ENCODE data around the gene TULP3. TPM values are rescaled to one million over a fixed set of nuclear protein-coding genes. Genes with fewer than 3 reads are reported as not detected.
A peak's percentile ranks its signal among the peaks of the same experiment; 100 is the strongest.

TULP3 gene
- total RNA-seq, 4 donors from 2014 or later = 34.3 to 41.6 (median 37.6) TPM

- 3 to 4% methylated on average over 49 to 97 of the region's 104 CpGs for WGBS, 2 donors
Measured at GRCh38 chr12:2959505-2960389, 69.1 kb downstream of the TULP3 start.

GRCh38 chr12:2960390-2960956, 69.8 kb downstream of the TULP3 start:
- WGBS, 2 donors = 33 to 34% methylated on average over 15 to 18 of the region's 18 CpGs
- H3K4me3 ChIP-seq = peak overlapping the region; percentile 47 to 70 (median 54)
- peaks cover 0 to 3% of the 10 kb centered on the region in 2 donors for H3K27me3 ChIP-seq
- DNase-seq (ENCODE audit: low spot score in 2 of 2) = no peak
- H3K9me3 ChIP-seq = no peaks in the 10 kb centered on the region
- no peak for TF ChIP-seq POLR2A (IDR thresholded peaks at IDR 0.05)
- no peak for TF ChIP-seq EP300 (IDR thresholded peaks at IDR 0.05)
- TF ChIP-seq, protein P1, sequence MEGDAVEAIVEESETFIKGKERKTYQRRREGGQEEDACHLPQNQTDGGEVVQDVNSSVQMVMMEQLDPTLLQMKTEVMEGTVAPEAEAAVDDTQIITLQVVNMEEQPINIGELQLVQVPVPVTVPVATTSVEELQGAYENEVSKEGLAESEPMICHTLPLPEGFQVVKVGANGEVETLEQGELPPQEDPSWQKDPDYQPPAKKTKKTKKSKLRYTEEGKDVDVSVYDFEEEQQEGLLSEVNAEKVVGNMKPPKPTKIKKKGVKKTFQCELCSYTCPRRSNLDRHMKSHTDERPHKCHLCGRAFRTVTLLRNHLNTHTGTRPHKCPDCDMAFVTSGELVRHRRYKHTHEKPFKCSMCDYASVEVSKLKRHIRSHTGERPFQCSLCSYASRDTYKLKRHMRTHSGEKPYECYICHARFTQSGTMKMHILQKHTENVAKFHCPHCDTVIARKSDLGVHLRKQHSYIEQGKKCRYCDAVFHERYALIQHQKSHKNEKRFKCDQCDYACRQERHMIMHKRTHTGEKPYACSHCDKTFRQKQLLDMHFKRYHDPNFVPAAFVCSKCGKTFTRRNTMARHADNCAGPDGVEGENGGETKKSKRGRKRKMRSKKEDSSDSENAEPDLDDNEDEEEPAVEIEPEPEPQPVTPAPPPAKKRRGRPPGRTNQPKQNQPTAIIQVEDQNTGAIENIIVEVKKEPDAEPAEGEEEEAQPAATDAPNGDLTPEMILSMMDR (IDR thresholded peaks at IDR 0.05) = no peak
- H3K4me1 ChIP-seq = peaks cover 0 to 40% (median 10%) of the 10 kb centered on the region in 4 donors
- H3K27ac ChIP-seq = peak overlapping the region in 3 of 4 donors; percentile 60 to 89 (median 65)
- no peaks in the 10 kb centered on the region for H3K36me3 ChIP-seq

More at GRCh38 chr12:2959505-2960389, 69.1 kb downstream of the TULP3 start:
- peak overlapping the region; percentile 47 to 70 (median 54) for H3K4me3 ChIP-seq
- H3K27ac ChIP-seq = peak overlapping the region; percentile 28 to 89 (median 62)
- H3K27me3 ChIP-seq = peaks cover 0 to 3% of the 10 kb centered on the region in 2 donors
- H3K9me3 ChIP-seq = no peaks in the 10 kb centered on the region
- peak in 1 of 2 donors; percentile 10 for DNase-seq (ENCODE audit: low spot score in 2 of 2)
- H3K4me1 ChIP-seq = peaks cover 0 to 40% (median 9%) of the 10 kb centered on the region in 4 donors
- no peaks in the 10 kb centered on the region for H3K36me3 ChIP-seq
- TF ChIP-seq EP300 (IDR thresholded peaks at IDR 0.05) (peak in 1 of 2 donors; percentile 26), POLR2A (IDR thresholded peaks at IDR 0.05) (no peak)
- TF ChIP-seq, protein P1 (IDR thresholded peaks at IDR 0.05) = no peak

DNA sequence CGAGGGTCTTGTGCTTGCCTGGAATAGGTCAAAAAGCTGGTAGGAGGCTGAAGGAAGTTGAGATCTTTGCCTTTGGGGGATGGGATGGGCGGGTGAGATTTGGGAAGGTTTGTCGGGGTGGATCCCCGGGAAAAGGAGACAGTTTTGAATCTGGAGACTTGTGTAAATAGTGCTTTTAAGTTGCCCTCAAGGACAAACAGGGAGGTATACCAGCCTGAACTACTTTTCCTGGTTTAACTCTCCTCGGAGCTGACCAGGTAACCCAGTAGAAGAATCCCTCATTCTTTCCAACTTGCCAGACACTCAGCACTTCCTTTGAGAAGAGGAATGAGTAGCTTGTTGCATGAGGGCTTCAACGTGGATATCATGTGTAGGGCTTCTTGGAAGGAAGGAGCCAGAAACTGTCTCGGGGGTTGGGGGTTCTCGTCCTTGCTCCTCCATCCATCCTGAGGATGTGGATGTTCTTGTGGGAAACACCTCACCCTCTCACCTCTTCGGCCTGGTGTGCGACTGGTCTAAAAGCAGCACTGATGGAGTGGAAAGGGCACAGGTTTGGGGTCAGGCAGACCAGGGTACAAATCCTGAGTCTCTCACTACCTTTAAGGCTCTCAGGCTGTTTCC, 70.4 kb downstream of the TULP3 start:
- Histone ChIP-seq H3K4me3 (peak overlapping the region in 3 of 4 donors; percentile 53 to 70 (median 54)), H3K27me3 (peaks cover 0 to 3% of the 10 kb centered on the region in 2 donors), H3K9me3 (no peaks in the 10 kb centered on the region), H3K36me3 (no peaks in the 10 kb centered on the region), H3K27ac (peak overlapping the region in 3 of 4 donors; percentile 12 to 89 (median 65)), H3K4me1 (peaks cover 0 to 40% (median 10%) of the 10 kb centered on the region in 4 donors)
- no peak for DNase-seq (ENCODE audit: low spot score in 2 of 2)
- 66% methylated on average over 10 of the region's 10 CpGs for WGBS, 2 donors
- no peak for TF ChIP-seq POLR2A (IDR thresholded peaks at IDR 0.05)
- TF ChIP-seq, protein P1 (IDR thresholded peaks at IDR 0.05) = no peak

DNA sequence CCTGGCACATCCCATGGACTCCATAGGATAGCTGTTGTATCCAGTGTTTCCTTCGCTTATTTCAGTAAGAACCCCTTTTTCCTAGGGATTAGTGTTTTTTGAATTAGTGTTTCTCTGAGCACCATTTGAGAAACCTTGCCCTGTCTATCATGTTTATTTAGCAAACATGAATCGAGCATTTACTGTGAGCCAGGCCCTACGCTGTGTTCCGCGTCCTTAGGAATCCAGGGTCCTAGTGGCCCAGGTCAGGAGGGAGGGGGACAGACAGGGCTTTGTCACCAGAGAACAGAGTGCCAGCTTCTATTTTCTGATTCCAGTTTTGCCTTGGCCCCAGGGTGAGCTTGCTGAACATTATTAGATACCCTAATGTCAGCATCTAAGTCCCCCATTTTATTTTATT, 71.0 kb downstream of the TULP3 start:
- H3K9me3 ChIP-seq = no peaks in the 10 kb centered on the region
- H3K4me1 ChIP-seq = peaks cover 0 to 40% (median 10%) of the 10 kb centered on the region in 4 donors
- 57 to 68% methylated on average over 5 of the region's 5 CpGs for WGBS, 2 donors
- DNase-seq (ENCODE audit: low spot score in 2 of 2) = no peak
- no peaks in the 10 kb centered on the region for H3K36me3 ChIP-seq
- peaks cover 0 to 3% of the 10 kb centered on the region in 2 donors for H3K27me3 ChIP-seq
- no peak overlapping the region for H3K4me3 ChIP-seq
- peak overlapping the region in 2 of 4 donors; percentile 5 to 89 for H3K27ac ChIP-seq
- TF ChIP-seq, protein P1 (IDR thresholded peaks at IDR 0.05) = no peak
- TF ChIP-seq EP300 (IDR thresholded peaks at IDR 0.05) = no peak
- TF ChIP-seq POLR2A (IDR thresholded peaks at IDR 0.05) = no peak
